HG03108 (cell line): Measurements from ENCODE around the gene SUPT7L.
"Not testable (repeated sequence)": the region's sequence is repeated elsewhere in the genome, so short reads cannot be mapped to it uniquely, and the experiment has no call there.

ENCODE experiments used
- ATAC-seq: cut with Tn5 transposase; IDR thresholded peaks from one replicate; pipeline ENCODE4 v1.9.1; 2021; ENCODE audit warnings: moderate library complexity; ENCODE audit not compliant: unreplicated experiment

The SUPT7L gene

GRCh38 chr2:27685577-27685976, 22.2 kb upstream of the SUPT7L start:
- no peak for ATAC-seq

- not testable (repeated sequence) for ATAC-seq
Measured at GRCh38 chr2:27685006-27685405, 21.6 kb upstream of the SUPT7L start.

- no peak for ATAC-seq
Measured at GRCh38 chr2:27683390-27684071, 20.1 kb upstream of the SUPT7L start.

- not testable (repeated sequence) for ATAC-seq
Measured at GRCh38 chr2:27682334-27682771, 18.9 kb upstream of the SUPT7L start.

GRCh38 chr2:27681841-27682240, 18.4 kb upstream of the SUPT7L start:
- no peak for ATAC-seq

- no peak for ATAC-seq
Measured at GRCh38 chr2:27680571-27680970, 17.2 kb upstream of the SUPT7L start.

GRCh38 chr2:27672723-27673486, 9.5 kb upstream of the SUPT7L start:
- ATAC-seq, result no peak

GRCh38 chr2:27671235-27671634, 7.8 kb upstream of the SUPT7L start:
- no peak for ATAC-seq

GRCh38 chr2:27667446-27667845, 4.0 kb upstream of the SUPT7L start:
- ATAC-seq, result no peak

GRCh38 chr2:27664622-27665363, 1.4 kb upstream of the SUPT7L start:
- ATAC-seq, result no peak

GRCh38 chr2:27664154-27664574, 750 bp upstream of the SUPT7L start:
- ATAC-seq, result no peak

GRCh38 chr2:27661371-27661770, 2.0 kb downstream of the SUPT7L start:
- ATAC-seq, result no peak

- no peak for ATAC-seq
Measured at GRCh38 chr2:27655155-27655951, 8.1 kb downstream of the SUPT7L start.

GRCh38 chr2:27653397-27653796, 10.0 kb downstream of the SUPT7L start:
- no peak for ATAC-seq

GRCh38 chr2:27652790-27653189, 10.6 kb downstream of the SUPT7L start:
- no peak for ATAC-seq

- no peak for ATAC-seq
Measured at GRCh38 chr2:27652341-27652740, 11.1 kb downstream of the SUPT7L start.

GRCh38 chr2:27651056-27651455, 12.4 kb downstream of the SUPT7L start:
- no peak for ATAC-seq

GRCh38 chr2:27647737-27648136, 15.7 kb downstream of the SUPT7L start:
- ATAC-seq, result no peak

GRCh38 chr2:27647289-27647688, 16.1 kb downstream of the SUPT7L start:
- ATAC-seq, result no peak

- ATAC-seq, result no peak
Measured at GRCh38 chr2:27645197-27645596, 18.2 kb downstream of the SUPT7L start.

- ATAC-seq, result no peak
Measured at GRCh38 chr2:27640722-27641245, 22.6 kb downstream of the SUPT7L start.
